D721Med (cell line): ENCODE results near the gene PSENEN.

ENCODE experiments used
- DNase-seq: peaks from one replicate; pipeline ENCODE4 v3.0.0; 2011; ENCODE audit warnings: low spot score; ENCODE audit not compliant: insufficient read length
- FAIRE-seq: peaks from 2 replicates; lab custom pipeline; 2011; peaks lifted over from hg19 to GRCh38; lab: Jason Lieb, UNC
- CTCF ChIP-seq: IDR thresholded peaks from 2 replicates; pipeline ENCODE4 v1.5.1; 2012; ENCODE audit warnings: mild to moderate bottlenecking, control low read depth; ENCODE audit not compliant: insufficient read depth; ENCODE audit errors: missing control alignments

The PSENEN gene

GRCh38 chr19:35736913-35737886 lies 8.3 kb upstream of the PSENEN start:
- peak; percentile 28 for DNase-seq
- FAIRE-seq, result no peak
- TF ChIP-seq CTCF, result no peak

GRCh38 chr19:35738021-35738886 lies 7.2 kb upstream of the PSENEN start:
- FAIRE-seq, result no peak
- peak; percentile 11 for DNase-seq
- TF ChIP-seq CTCF, result no peak

GRCh38 chr19:35738887-35739229 lies 6.6 kb upstream of the PSENEN start:
- FAIRE-seq (no peak), DNase-seq (no peak)
- TF ChIP-seq CTCF, result no peak

- DNase-seq, result peak; percentile 17
- FAIRE-seq, result no peak
- no peak for TF ChIP-seq CTCF
These were observed 6.0 kb upstream of the PSENEN start for GRCh38 chr19:35739275-35740107.

GRCh38 chr19:35740108-35740422 lies 5.4 kb upstream of the PSENEN start:
- no peak for TF ChIP-seq CTCF
- DNase-seq, result no peak
- FAIRE-seq, result no peak

GRCh38 chr19:35740423-35741202 lies 4.8 kb upstream of the PSENEN start:
- peak; percentile 99 for DNase-seq
- no peak for FAIRE-seq
- TF ChIP-seq CTCF, result no peak
